HG03354 (cell line): Measurements from ENCODE around the gene TRIO.

Experiments
- ATAC-seq: cut with Tn5 transposase; IDR thresholded peaks from one replicate; pipeline ENCODE4 v1.9.1; 2021; ENCODE audit warnings: mild to moderate bottlenecking; ENCODE audit not compliant: unreplicated experiment, poor library complexity, severe bottlenecking

TRIO gene

GRCh38 chr5:14200312-14200990, 57.3 kb downstream of the TRIO start:
- no peak for ATAC-seq

- ATAC-seq = no peak
Observed at GRCh38 chr5:14201325-14202045, 58.3 kb downstream of the TRIO start.

- no peak for ATAC-seq
Observed at GRCh38 chr5:14202462-14202861, 59.3 kb downstream of the TRIO start.

- no peak for ATAC-seq
Observed at GRCh38 chr5:14204011-14204670, 61.0 kb downstream of the TRIO start.

GRCh38 chr5:14204785-14205321, 61.7 kb downstream of the TRIO start:
- ATAC-seq = peak; percentile 27

GRCh38 chr5:14206028-14206725, 63.0 kb downstream of the TRIO start:
- no peak for ATAC-seq

- peak; percentile 32 for ATAC-seq
Observed at GRCh38 chr5:14207428-14207827, 64.3 kb downstream of the TRIO start.

- ATAC-seq = peak; percentile 52
Observed at GRCh38 chr5:14208071-14209021, 65.2 kb downstream of the TRIO start.

GRCh38 chr5:14209222-14209822, 66.2 kb downstream of the TRIO start:
- ATAC-seq = no peak

- ATAC-seq = no peak
Observed at GRCh38 chr5:14209836-14210235, 66.7 kb downstream of the TRIO start.

- no peak for ATAC-seq
Observed at GRCh38 chr5:14210729-14211128, 67.6 kb downstream of the TRIO start.

GRCh38 chr5:14211818-14212803, 69.0 kb downstream of the TRIO start:
- peak; percentile 41 for ATAC-seq

GRCh38 chr5:14212838-14213237, 69.7 kb downstream of the TRIO start:
- peak; percentile 38 for ATAC-seq

- no peak for ATAC-seq
Observed at GRCh38 chr5:14213253-14213652, 70.1 kb downstream of the TRIO start.

GRCh38 chr5:14213813-14214585, 70.9 kb downstream of the TRIO start:
- peak; percentile 46 for ATAC-seq

GRCh38 chr5:14215901-14216300, 72.8 kb downstream of the TRIO start:
- no peak for ATAC-seq

- no peak for ATAC-seq
Observed at GRCh38 chr5:14216372-14216771, 73.2 kb downstream of the TRIO start.
